GM19099 (cell line): ENCODE results near the gene SYNGR4.

Experiments
- POLR2A ChIP-seq: IDR thresholded peaks from 3 replicates; pipeline ENCODE4 v1.6.1; 2011; ENCODE audit warnings: low read depth; ENCODE audit not compliant: insufficient read length; ENCODE audit errors: extremely low read depth

The SYNGR4 gene

GRCh38 chr19:48396016-48396823 is 32.1 kb downstream of the SYNGR4 start:
- no peak for TF ChIP-seq POLR2A

GRCh38 chr19:48396824-48397176 is 32.6 kb downstream of the SYNGR4 start:
- no peak for TF ChIP-seq POLR2A

- no peak for TF ChIP-seq POLR2A
Observed at GRCh38 chr19:48397263-48398101, 33.3 kb downstream of the SYNGR4 start.

GRCh38 chr19:48398102-48398374 is 33.9 kb downstream of the SYNGR4 start:
- no peak for TF ChIP-seq POLR2A

- peak; percentile 73 for TF ChIP-seq POLR2A
Observed at GRCh38 chr19:48398375-48399235, 34.4 kb downstream of the SYNGR4 start.

- no peak for TF ChIP-seq POLR2A
Observed at GRCh38 chr19:48400018-48400742, 36.0 kb downstream of the SYNGR4 start.

- TF ChIP-seq POLR2A, result no peak
Observed at GRCh38 chr19:48401287-48401686, 37.1 kb downstream of the SYNGR4 start.

GRCh38 chr19:48403606-48404005 is 39.4 kb downstream of the SYNGR4 start:
- TF ChIP-seq POLR2A, result no peak

- no peak for TF ChIP-seq POLR2A
Observed at GRCh38 chr19:48405010-48405659, 41.0 kb downstream of the SYNGR4 start.

- no peak for TF ChIP-seq POLR2A
Observed at GRCh38 chr19:48405850-48406249, 41.7 kb downstream of the SYNGR4 start.

GRCh38 chr19:48413879-48414587 is 49.9 kb downstream of the SYNGR4 start:
- TF ChIP-seq POLR2A, result no peak

- TF ChIP-seq POLR2A, result no peak
Observed at GRCh38 chr19:48415395-48415794, 51.2 kb downstream of the SYNGR4 start.

GRCh38 chr19:48415806-48416221 is 51.6 kb downstream of the SYNGR4 start:
- no peak for TF ChIP-seq POLR2A

- TF ChIP-seq POLR2A, result no peak
Observed at GRCh38 chr19:48417421-48417820, 53.3 kb downstream of the SYNGR4 start.
